Suprapubic skin (tissue), 4 donors: ENCODE measurements around the gene CCDC7. TPM values are rescaled to one million over a fixed set of nuclear protein-coding genes. Genes with fewer than 3 reads are reported as not detected.
"Not testable (repeated sequence)": the region's sequence is repeated elsewhere in the genome, so short reads cannot be mapped to it uniquely, and the experiment has no call there.

ENCODE experiments used
- DNase-seq, 2 donors: peaks; one replicate each; pipeline ENCODE4 v3.0.0-alpha.2; 2019; ENCODE audit warnings: low spot score in 2 of 2
- H3K27ac ChIP-seq: fragments of 200-600 bp; sonication (generic); one replicate; pipeline ENCODE4 v1.5.1; 2019
- H3K27me3 ChIP-seq: fragments of 200-600 bp; sonication (generic); one replicate; pipeline ENCODE4 v1.5.1; 2019
- H3K36me3 ChIP-seq: fragments of 200-600 bp; sonication (generic); one replicate; pipeline ENCODE4 v1.5.1; 2019
- H3K4me1 ChIP-seq: fragments of 200-600 bp; sonication (generic); one replicate; pipeline ENCODE4 v1.5.1; 2019
- H3K4me3 ChIP-seq: fragments of 200-600 bp; sonication (generic); one replicate; pipeline ENCODE4 v1.5.1; 2019; ENCODE audit warnings: mild to moderate bottlenecking
- H3K9me3 ChIP-seq: fragments of 200-600 bp; sonication (generic); one replicate; pipeline ENCODE4 v1.5.1; 2019
- CTCF ChIP-seq, 2 donors: fragments of 200-600 bp in 1 of 2; fragments of 450-650 bp in 1 of 2; sonication (generic) in 1 of 2; IDR thresholded peaks; one replicate each; pipeline ENCODE4 v1.5.1; 2016 to 2019; ENCODE audit warnings: antibody characterized with exemption in 2 of 2, mild to moderate bottlenecking in 1 of 2, moderate library complexity in 1 of 2
- EP300 ChIP-seq: sonication (generic); formaldehyde crosslinking; IDR thresholded peaks from one replicate; pipeline ENCODE4 v1.6.1; 2017; ENCODE audit warnings: antibody characterized with exemption
- POLR2A ChIP-seq, 2 donors: fragments of 450-650 bp; IDR thresholded peaks; one replicate each; pipeline ENCODE4 v1.6.1; 2017; ENCODE audit warnings: antibody characterized with exemption in 2 of 2, mild to moderate bottlenecking in 2 of 2, moderate library complexity in 2 of 2
- POLR2AphosphoS5 ChIP-seq, 3 donors: sonication (generic); formaldehyde crosslinking; IDR thresholded peaks; one replicate each; pipeline ENCODE4 v1.6.1; 2017; ENCODE audit warnings: antibody characterized with exemption in 3 of 3
- WGBS: methylation state at CpG from one replicate; pipeline ENCODE4 v1.1.5; 2018; 5-methylcytosine and 5-hydroxymethylcytosine counted together
- total RNA-seq, 4 donors: library from RNA; depleted of rRNA; stranded (reverse); fragments of >200 nt; gene quantifications; one replicate each; pipeline ENCODE4 v1.1.0, GENCODE V29; 2016

CCDC7 gene
- total RNA-seq, 4 donors from 2014 or later: 4.6 to 10.1 (median 7.6) TPM

- WGBS: no CpG with 5 or more reads among the region's 2 CpGs
Measured at GRCh38 chr10:32684291-32684690, 238.4 kb downstream of the CCDC7 start.

DNA sequence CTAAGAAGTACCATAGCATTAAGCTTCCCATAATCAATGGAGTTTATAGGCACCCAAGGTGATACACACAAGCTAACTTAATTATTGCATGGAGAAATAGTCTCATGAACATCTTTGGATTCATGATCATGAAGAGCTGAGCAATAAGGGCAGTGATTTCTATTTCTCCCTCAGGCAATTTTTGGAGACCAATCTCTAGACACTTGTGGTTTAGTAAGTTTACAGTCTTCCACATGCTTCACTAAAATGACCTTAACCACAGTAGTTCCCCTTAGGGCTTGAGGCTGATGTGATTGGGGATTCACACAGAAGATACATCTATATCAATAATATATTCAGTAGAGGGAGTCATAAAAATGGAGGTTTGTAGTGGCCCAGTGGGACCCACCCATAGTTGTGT, 241.2 kb downstream of the CCDC7 start:
- Histone ChIP-seq H3K27me3 (no peaks in the 10 kb centered on the region), H3K36me3 (no peaks in the 10 kb centered on the region), H3K27ac (no peak overlapping the region), H3K4me3 (no peak overlapping the region), H3K9me3 (no peaks in the 10 kb centered on the region), H3K4me1 (no peaks in the 10 kb centered on the region)
- TF ChIP-seq POLR2A (IDR thresholded peaks at IDR 0.05) (no peak), POLR2AphosphoS5 (IDR thresholded peaks at IDR 0.05) (no peak), EP300 (no peak), CTCF (IDR thresholded peaks at IDR 0.05) (no peak)
- DNase-seq: no peak

More at GRCh38 chr10:32684291-32684690, 238.4 kb downstream of the CCDC7 start:
- Histone ChIP-seq H3K27me3 (no peaks in the 10 kb centered on the region), H3K27ac (no peak overlapping the region), H3K36me3 (no peaks in the 10 kb centered on the region), H3K4me1 (no peaks in the 10 kb centered on the region), H3K4me3 (no peak overlapping the region), H3K9me3 (no peaks in the 10 kb centered on the region)
- TF ChIP-seq EP300: no peak
- TF ChIP-seq POLR2AphosphoS5 (IDR thresholded peaks at IDR 0.05): no peak
- no peak for DNase-seq

- H3K4me1 ChIP-seq: no peaks in the 10 kb centered on the region
- no peaks in the 10 kb centered on the region for H3K36me3 ChIP-seq
- TF ChIP-seq POLR2A (IDR thresholded peaks at IDR 0.05) (no peak), EP300 (no peak), CTCF (IDR thresholded peaks at IDR 0.05) (no peak), POLR2AphosphoS5 (IDR thresholded peaks at IDR 0.05) (no peak)
- WGBS: 79% methylated on average over 2 of the region's 2 CpGs
- no peaks in the 10 kb centered on the region for H3K27me3 ChIP-seq
- no peaks in the 10 kb centered on the region for H3K9me3 ChIP-seq
- H3K27ac ChIP-seq: no peak overlapping the region
- DNase-seq: no peak
- no peak overlapping the region for H3K4me3 ChIP-seq
Measured at GRCh38 chr10:32687546-32687945, 241.6 kb downstream of the CCDC7 start.

DNA sequence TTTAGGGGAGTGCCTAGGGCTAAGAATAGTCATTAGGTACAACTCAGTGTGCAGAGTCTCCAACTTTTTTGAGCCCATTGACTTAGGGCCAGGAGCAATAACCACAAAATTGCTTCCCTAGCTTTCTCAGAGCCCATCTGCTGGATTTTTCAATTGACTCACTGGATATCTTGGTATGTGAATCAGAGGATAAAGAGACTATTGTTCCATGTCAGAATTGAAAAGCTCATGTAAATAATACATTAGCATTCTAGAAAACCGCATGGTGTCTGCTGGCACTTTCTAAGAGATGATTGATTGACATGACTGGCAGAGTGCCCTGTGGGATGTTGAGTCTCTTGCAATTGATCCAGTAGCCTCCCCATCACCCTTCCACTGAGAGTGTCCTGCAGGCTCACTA, 246.2 kb downstream of the CCDC7 start:
- Histone ChIP-seq H3K4me3 (no peak overlapping the region), H3K36me3 (peaks cover 2% of the 10 kb centered on the region), H3K4me1 (no peaks in the 10 kb centered on the region), H3K27ac (no peak overlapping the region), H3K9me3 (no peaks in the 10 kb centered on the region), H3K27me3 (no peaks in the 10 kb centered on the region)
- 57% methylated on average over 1 of the region's 1 CpG for WGBS
- no peak for DNase-seq
- TF ChIP-seq POLR2A (IDR thresholded peaks at IDR 0.05) (no peak), CTCF (IDR thresholded peaks at IDR 0.05) (no peak)

GRCh38 chr10:32693441-32693979, 247.6 kb downstream of the CCDC7 start:
- DNase-seq: no peak
- Histone ChIP-seq H3K4me1 (no peaks in the 10 kb centered on the region), H3K27me3 (no peaks in the 10 kb centered on the region), H3K4me3 (no peak overlapping the region), H3K9me3 (no peaks in the 10 kb centered on the region), H3K27ac (no peak overlapping the region), H3K36me3 (peaks cover 4% of the 10 kb centered on the region)
- TF ChIP-seq POLR2A (IDR thresholded peaks at IDR 0.05): no peak
- no peak for TF ChIP-seq POLR2AphosphoS5 (IDR thresholded peaks at IDR 0.05)
- no peak for TF ChIP-seq EP300
- no peak for TF ChIP-seq CTCF (IDR thresholded peaks at IDR 0.05)
- WGBS: 77% methylated on average over 4 of the region's 4 CpGs

DNA sequence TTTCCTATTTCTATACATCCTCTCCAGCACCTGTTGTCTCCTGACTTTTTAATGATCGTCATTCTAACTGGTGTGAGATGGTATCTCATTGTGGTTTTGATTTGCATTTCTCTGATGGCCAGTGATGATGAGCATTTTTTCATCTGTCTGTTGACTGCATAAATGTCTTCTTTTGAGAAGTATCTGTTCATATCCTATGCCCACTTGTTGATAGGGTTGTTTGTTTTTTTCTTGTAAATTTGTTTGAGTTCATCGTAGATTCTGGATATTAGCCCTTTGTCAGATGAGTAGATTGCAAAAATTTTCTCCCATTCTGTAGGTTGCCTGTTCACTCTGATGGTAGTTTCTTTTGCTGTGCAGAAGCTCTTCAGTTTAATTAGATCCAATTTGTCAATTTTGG, 253.7 kb downstream of the CCDC7 start:
- H3K27me3 ChIP-seq, H3K27ac ChIP-seq, H3K4me3 ChIP-seq, H3K4me1 ChIP-seq, H3K9me3 ChIP-seq, DNase-seq, H3K36me3 ChIP-seq: not testable (repeated sequence)
- WGBS: 85% methylated on average over 2 of the region's 2 CpGs
